Skin of body (tissue), 2 donors: ENCODE results near the gene LTB. TPM values are rescaled to one million over a fixed set of nuclear protein-coding genes. Genes with fewer than 3 reads are reported as not detected.
A peak's percentile ranks its signal among the peaks of the same experiment; 100 is the strongest.

Source experiments
- DNase-seq: peaks from one replicate; lab custom pipeline; 2025; lab: John Stamatoyannopoulos, UW
- total RNA-seq: library from RNA; depleted of rRNA; stranded (reverse); fragments of >200 nt; gene quantifications from one replicate; pipeline ENCODE4 v1.2.3, GENCODE V29; 2014

The LTB gene, protein sequence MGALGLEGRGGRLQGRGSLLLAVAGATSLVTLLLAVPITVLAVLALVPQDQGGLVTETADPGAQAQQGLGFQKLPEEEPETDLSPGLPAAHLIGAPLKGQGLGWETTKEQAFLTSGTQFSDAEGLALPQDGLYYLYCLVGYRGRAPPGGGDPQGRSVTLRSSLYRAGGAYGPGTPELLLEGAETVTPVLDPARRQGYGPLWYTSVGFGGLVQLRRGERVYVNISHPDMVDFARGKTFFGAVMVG
- total RNA-seq, result 1.6 TPM

DNA sequence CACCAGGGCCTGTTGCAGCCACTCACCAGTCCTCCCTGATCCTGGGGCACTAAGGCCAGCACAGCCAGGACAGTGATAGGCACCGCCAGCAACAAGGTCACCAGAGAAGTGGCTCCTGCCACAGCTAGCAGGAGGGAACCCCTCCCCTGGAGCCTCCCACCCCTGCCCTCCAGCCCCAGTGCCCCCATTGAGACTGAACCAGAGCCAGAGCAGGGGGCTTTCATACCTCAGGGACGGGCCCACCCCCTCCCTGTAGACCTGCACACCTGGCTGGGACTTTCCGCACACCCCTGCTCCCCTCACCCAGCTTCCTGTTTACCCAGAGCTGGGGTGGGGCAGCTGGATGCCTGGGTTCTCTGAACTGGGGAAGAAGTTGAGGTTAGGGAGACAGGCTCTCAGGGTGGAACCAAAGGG, at the start of gene LTB:
Gene LTB, minus strand, starts transcription at position 195 of the 414 bp plus-strand sequence. Its CDS starts 7 bp downstream, at position 188.
- no peak for DNase-seq

DNA sequence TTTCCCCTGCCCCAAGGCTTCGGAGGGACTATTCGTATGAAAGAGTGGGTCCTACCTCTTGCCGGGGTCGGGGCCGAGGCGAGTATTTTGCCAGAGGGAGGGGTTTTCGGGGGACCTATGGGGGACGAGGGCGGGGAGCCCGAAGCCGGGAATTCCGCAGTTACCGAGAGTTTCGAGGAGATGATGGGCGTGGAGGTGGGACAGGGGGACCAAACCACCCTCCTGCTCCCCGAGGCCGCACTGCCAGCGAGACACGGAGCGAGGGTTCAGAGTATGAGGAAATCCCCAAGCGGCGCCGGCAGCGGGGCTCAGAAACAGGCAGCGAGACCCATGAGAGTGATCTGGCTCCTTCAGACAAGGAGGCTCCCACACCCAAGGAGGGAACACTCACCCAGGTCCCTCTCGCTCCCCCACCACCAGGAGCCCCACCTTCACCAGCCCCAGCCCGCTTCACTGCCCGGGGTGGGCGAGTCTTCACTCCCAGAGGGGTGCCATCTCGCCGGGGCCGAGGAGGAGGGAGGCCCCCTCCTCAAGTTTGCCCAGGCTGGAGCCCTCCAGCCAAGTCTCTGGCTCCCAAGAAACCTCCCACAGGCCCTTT, 49.6 kb upstream of the LTB start:
- no peak for DNase-seq

DNA sequence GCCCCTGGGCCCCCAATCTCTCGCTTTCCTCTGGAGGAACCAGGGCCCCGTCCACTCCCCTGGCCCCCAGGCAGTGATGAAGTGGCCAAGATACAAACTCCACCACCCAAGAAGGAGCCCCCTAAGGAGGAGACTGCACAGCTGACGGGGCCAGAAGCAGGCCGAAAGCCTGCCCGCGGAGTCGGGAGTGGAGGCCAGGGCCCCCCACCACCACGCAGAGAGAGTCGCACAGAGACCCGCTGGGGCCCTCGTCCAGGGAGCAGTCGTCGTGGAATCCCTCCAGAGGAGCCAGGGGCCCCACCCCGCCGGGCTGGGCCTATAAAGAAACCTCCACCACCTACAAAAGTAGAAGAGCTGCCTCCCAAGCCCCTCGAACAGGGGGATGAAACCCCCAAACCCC, 49.0 kb upstream of the LTB start:
- no peak for DNase-seq

DNA sequence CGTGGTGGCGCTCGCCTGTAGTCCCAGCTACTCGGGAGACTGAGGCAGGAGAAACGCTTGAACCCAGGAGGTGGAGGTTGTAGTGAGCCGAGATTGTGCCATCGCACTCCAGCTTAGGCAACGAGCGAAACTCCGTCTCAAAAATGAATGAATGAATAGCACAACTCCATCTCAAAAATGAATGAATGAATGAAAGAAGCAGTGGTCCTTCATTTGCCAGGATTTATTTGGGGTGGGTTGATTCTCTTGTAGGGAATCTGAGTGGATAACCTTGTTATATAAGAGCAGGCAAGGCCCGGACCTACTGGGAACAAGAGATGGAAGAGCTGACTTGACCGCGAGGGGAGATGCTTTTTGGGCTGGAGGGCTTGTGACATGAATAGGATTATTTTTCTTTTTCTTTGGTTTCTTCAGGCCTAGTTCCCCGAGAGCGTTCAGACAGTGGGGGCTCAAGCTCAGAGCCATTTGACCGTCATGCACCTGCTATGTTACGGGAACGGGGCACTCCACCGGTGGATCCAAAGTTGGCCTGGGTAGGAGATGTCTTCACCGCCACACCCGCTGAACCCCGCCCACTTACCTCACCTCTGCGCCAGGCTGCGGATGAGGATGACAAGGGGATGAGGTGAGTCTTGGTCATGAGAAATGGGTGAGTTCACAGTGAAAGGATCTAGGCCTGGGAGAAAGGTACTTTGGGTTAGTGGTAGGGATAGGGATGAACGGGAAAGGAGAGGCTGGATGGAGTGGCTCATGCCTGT, 48.1 kb upstream of the LTB start:
- DNase-seq, result no peak

DNA sequence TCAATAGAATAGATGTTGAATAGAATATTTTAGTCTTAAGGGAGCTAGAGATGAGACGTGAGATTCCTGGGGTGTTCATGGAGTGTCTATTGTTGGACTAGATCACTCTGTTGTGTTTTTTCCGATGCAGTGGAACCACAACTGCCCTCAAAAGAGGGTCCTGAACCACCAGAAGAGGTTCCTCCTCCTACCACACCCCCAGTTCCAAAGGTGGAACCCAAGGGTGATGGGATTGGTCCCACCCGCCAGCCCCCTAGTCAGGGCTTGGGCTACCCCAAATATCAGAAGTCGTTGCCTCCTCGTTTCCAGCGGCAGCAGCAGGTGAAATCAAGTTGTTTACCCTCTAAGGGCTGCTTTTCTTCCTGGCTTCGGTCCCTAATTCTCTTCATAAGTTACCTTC, 46.8 kb upstream of the LTB start:
- DNase-seq, result no peak

DNA sequence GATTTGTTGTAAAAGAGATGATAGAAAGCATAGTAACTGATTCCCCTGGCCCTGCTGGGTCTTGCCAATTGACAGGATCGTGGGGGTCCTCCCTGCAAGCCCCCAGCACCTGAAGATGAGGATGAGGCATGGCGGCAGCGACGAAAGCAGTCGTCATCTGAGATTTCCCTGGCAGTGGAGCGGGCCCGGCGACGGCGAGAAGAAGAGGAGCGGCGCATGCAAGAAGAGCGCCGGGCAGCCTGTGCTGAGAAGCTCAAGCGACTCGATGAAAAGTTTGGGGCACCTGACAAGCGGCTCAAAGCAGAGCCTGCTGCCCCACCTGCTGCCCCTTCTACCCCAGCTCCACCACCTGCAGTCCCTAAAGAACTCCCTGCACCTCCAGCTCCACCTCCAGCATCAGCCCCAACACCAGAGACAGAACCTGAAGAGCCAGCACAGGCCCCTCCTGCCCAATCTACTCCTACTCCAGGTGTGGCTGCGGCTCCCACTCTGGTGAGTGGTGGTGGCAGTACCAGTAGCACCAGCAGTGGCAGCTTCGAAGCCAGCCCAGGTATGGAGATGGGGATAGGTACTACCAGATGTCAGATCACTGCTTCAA, 45.6 kb upstream of the LTB start:
- DNase-seq, result no peak

DNA sequence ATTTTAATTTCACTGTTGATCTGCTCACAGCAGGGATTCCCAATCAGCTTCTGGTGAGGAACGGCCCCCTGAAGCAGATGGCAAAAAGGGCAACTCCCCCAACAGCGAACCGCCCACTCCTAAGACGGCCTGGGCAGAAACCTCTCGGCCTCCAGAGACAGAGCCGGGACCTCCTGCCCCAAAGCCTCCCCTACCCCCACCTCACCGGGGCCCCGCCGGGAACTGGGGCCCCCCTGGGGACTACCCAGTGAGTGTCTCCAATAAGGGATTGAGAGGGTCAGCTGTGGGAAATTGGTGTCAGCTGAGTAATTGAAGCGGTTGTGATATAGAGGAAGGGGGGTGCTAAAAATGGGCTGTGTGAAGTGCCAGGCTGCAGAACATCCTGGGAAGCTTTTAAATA, 44.7 kb upstream of the LTB start:
- no peak for DNase-seq

DNA sequence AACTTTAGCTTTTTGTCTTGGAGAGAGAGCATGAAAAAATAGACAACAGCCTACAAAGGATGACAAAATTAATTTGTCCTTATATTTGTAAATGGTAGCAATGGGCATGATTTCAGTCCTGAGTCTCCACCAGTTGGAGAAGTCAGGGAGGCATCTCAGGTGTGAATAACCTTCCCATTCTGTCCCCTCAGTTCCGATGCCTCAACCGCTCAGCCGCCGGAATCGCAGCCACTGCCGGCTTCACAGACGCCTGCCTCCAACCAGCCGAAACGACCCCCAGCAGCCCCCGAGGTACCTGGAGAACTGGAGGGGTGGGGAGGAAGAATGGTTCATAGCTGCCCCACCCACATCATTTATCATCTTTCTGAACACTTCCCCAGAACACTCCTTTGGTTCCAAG, 41.8 kb upstream of the LTB start:
- DNase-seq, result no peak

DNA sequence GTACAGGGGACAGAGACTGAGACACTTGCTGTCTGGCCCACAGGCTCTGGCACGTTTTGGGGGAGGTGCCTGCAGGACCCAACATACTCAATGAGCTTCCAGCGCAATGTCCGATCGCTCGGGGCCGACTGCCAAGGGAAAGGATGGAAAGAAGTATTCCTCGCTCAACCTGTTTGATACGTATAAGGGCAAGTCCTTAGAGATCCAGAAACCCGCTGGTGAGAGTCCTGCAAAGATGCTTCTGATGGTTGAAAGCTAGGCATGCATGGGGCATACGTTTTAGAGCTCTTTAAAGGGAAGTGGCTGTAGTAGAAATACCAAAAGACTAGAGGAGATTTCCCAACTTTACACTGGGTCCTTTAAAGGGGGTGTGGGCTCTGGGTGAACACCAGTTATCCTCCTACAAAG, 40.5 kb upstream of the LTB start:
- DNase-seq, result no peak

DNA sequence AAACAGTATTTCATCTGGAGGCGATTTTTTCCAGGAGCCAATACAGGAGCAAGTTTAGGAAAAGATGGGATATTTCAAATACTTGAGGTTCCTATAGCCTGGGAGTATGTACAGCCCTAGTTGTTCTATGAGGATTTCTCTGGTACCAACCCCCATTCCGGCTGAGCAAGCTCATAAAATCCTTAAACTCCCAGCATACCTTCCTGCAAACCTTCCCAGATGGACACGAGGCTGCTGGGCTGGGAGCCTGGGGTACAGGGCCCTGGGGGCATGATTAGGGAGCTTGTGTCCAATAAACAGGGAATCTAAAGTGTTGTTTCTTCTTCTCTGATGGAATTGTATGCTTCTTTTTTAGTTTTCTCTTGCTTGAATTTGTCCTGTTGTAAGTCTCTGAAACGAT, 39.8 kb upstream of the LTB start:
- no peak for DNase-seq

DNA sequence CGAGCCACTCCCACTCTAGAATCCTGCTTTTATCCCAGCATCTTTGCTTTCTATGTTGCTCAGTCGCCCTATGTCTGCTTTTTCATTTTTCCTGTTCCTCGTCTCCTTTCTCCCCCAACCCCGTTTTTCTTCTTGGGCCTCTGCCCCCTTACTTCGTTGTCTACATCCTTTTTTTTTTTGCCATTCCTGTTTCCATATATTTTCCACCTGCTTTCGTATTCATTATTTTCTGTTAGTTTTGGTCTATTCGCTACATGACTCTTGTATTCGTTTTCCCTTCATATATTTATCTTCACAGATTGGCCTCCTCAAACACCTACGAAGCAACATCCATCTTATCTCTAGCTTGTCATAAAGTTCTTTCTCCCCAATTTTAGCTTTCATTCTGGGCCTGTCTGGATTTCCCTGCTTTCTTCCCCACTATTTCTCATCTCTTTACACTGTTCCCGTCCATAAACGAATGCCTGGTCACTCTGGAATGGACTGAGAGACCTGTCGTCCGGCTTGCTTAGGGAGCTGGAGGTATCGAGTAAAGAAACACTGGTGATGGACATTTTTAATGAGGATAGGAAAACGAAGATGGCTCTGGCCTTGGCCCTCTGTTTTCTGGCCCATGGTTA, 39.2 kb upstream of the LTB start:
- no peak for DNase-seq

DNA sequence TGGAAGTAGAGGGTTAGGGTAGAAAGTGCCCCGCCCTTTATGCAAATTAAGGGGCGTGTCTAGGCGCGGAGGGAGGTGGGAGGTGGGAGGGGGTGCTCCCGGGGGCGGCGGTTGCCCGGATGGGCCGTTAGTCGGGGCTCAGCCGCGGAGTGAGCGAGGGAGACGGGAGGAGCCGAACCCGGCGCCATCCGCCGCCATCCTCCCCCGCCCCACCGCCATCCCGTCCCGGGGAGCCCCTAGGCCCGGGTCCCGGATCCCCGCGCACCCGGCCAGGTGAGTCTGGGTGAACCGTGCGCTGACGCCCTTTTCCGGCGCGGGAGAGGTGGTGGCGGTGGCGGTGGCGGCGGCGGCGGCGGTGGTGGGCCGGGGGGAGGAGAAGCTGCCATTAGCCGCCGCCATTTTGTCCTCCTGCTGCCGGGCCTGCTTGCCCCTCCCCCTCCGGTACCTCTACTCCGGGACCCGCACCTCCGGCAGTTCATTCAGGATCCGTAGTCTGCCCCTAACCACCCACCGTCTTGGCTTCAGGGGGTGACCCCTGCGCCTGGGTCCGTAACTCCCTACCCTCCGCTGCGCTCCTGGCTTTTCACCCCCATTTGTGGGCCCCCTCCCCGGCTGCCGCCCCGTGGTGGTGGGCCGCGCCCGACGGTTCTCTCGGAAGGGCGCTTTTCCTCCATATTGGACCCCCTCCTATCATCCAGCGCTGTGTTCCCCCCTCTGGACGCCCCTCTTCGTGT, 38.5 kb upstream of the LTB start, which contains the start of gene PRRC2A:
Gene PRRC2A, plus strand, starts transcription at position 130 of the 734 bp plus-strand sequence. CDS start 2,075 bp downstream, outside the sequence.
- DNase-seq, result peak; percentile 56

DNA sequence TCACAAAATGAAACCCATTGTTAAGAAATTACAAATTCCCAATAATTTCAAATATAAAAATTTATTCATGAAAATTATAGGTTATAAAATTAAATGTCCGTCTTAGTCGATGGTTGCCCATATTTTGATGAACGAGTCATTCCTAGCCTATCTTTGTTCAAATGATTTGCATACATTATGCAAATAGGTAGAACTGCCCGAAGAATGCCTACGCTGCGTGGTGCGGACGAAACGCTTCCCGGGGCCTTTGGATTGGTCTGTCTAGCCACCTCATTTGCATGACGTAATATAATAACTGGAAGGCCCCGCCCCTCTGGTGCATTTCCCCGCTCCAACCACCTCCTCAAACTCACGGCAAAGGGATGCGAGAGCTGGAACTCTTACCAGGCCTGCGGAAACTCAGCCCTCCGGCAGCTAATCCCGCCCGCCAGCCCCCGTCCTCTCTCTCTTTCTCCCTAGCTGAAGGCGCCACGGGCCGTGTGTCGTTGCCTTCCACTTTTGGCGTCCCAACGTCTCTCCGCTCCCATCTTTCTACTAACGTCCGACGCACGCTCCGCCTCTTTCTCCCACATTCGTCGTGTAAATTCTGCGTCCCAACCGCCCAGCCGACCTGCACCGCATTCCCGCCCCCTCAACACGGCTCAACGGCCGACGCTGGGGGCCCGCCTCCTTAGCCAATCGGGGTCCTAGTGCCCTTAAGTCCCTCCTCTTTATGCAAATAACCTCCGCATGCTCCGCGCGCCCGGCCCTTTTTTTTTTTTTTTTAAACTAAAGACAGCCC, 37.8 kb upstream of the LTB start:
- peak; percentile 99 for DNase-seq

DNA sequence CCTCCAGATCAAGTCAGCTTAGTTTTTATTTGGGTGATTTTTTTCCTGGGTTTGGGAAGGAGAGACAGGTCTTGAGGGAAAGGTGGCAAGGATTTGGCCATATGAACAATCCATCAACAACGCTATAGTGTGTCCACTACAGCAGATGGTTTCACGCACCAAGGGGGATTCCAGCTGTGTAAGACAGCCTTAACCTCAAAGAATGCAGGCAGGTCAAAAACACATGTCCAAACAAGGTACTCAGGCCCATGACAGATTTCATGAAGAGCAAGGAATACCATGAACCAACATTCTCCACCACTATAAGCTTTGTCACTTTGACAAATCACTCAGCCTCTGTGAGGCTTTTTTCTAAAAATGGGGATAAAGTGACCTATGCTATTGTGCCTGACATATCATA, 34.8 kb upstream of the LTB start:
- no peak for DNase-seq

DNA sequence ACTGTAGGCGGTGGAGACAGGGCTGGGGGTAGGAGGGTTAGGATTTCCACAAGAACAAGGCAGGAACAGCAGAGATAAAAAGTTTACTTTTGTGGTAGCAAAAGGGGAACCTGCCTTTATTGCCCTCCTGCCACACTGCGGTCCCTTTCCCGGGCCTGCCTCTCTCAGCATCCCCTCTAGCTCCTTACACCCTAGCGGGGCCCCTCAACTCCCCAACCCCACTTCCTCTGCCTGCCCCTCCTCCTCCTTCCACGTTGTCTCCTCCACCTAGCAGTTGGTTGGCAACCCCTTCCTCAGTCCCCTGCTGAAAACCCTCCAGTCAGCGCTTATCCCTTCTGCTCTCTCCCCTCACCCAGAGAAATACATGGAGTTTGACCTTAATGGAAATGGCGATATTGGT, 33.5 kb upstream of the LTB start:
- no peak for DNase-seq

DNA sequence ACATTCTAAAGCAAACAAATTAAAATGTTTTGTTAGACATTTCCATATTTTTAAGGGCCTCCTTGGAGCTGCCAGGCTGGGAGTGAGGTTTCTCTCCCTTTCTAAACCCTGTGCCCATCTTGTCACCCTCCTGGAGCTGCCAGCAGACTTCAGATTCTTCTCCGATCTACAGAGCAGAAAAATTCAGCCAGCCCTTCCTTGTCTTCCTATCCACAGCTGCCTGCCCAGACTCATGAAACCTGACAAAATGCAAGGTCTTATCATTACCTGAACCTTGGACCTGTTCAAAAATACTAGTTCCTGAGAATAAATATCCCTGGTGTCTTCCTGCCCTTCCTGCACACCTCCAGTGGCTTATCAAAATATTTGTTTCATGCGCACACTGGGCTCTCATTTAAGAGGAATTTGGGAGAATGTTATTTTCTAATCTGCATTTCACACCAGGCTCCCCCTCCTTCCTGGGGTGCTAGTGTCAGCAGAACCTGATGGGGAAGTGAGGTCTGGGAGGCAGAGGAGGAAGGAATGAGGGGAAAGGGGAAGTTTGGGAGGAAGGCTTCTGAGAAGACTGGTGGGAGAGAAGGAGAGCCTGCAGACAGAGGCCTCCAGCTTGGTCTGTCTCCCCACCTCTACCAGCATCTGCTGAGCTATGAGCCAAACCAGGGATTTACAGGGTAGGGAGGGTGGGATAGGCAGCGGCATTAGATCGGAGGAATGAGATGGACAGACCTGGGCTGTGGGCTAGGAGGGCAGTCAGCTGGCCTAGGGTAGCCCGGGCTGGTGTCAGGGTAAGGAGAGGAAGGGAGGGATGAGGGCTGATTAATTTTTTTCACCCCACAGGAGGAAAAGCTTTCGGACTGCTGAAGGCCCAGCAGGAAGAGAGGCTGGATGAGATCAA, 32.7 kb upstream of the LTB start, which contains the start of gene AIF1:
Gene AIF1, plus strand, starts transcription at position 551 of the 895 bp plus-strand sequence. Its CDS starts 96 bp downstream, at position 647.
- no peak for DNase-seq

DNA sequence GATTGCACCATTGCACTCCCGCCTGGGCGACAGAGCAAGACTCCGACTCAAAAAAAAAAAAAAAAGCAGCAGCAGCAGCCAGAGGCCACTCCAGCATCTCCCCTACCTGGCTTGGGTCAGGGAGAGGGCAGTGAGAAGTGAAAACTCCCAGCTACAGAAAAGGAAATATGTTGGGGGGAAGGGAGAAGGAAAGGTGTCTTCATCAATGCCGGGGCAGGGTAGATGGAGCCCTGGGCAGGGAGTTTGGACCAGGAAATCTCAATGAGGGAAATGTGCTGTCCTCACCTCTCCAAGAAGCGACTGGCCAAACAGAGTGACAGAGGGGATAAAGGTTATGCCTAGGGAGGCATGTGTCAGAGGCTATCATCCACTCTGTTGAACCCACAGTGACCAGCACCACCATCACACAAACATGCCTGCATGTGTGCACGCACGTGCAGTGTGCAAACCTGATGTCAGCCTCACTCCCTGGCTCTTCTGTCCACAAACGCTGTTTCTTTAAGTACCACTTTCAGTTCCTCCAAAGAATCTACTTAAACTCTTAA, 31.9 kb upstream of the LTB start:
- DNase-seq, result no peak

DNA sequence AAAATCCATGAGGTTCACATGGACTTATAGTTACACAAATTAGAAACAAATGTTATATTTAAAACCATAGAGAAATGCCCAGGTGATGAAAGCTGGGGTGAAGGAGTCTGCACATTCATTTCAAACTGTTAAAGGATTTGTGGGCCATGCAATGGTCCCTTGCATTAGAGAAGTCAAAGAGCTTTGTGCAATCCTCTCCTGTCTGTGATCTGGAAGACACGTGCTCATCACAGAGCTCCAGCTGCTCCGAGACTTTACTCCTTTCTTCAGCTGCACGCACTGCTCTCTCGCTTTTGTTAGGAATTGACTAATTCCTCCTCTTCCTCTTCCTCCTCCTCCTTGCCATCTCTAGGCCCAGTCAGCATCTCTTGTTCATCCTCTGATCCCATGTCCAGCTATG, 28.7 kb upstream of the LTB start:
- DNase-seq, result no peak
